IPS-18a (cell line): ENCODE results near the gene ASMT.

Experiments used
- H3K27ac ChIP-seq: one replicate; pipeline ENCODE4 v1.5.1; 2013; ENCODE audit warnings: low read length
- H3K27me3 ChIP-seq: one replicate; pipeline ENCODE4 v1.6.1; 2013; ENCODE audit warnings: mild to moderate bottlenecking, low read length; ENCODE audit not compliant: control insufficient read depth, insufficient read depth
- H3K36me3 ChIP-seq: one replicate; pipeline ENCODE4 v1.6.1; 2013; ENCODE audit warnings: low read depth, low read length; ENCODE audit not compliant: control insufficient read depth
- H3K4me1 ChIP-seq: one replicate; pipeline ENCODE4 v1.6.1; 2013; ENCODE audit warnings: low read depth, low read length; ENCODE audit not compliant: control insufficient read depth
- H3K4me3 ChIP-seq: one replicate; pipeline ENCODE4 v1.5.1; 2013; ENCODE audit warnings: low read length
- H3K9ac ChIP-seq: one replicate; pipeline ENCODE4 v1.6.1; 2013; ENCODE audit warnings: mild to moderate bottlenecking, low read length, moderate library complexity
- H3K9me3 ChIP-seq: one replicate; pipeline ENCODE4 v1.6.1; 2013; ENCODE audit warnings: low read depth, low read length; ENCODE audit not compliant: control insufficient read depth

ASMT gene

GRCh38 chrX:1591102-1591862 is 23.6 kb upstream of the ASMT start, which contains the start of gene AKAP17A:
Gene AKAP17A (plus strand): TSS chrX:1591604. CDS start chrX:1593463, 1,859 bp downstream.
- H3K9me3 ChIP-seq, result no peaks in the 10 kb centered on the region
- H3K27ac ChIP-seq, result no peak within 1 kb of the TSS
- no peaks in the 10 kb centered on the region for H3K4me1 ChIP-seq

GRCh38 chrX:1591863-1592469 is 22.9 kb upstream of the ASMT start:
- H3K27me3 ChIP-seq, result no peaks in the 10 kb centered on the region
- no peaks in the 10 kb centered on the region for H3K9me3 ChIP-seq
- H3K9ac ChIP-seq, result peak overlapping the region; percentile 69
- H3K4me1 ChIP-seq, result no peaks in the 10 kb centered on the region
- no peak overlapping the region for H3K27ac ChIP-seq
- peaks cover 27% of the 10 kb centered on the region for H3K36me3 ChIP-seq
- H3K4me3 ChIP-seq, result peak overlapping the region; percentile 81

More at GRCh38 chrX:1591102-1591862, 23.6 kb upstream of the ASMT start, which contains the start of gene AKAP17A:
- Histone ChIP-seq H3K36me3 (peaks cover 26% of the 10 kb centered on the region), H3K27me3 (no peaks in the 10 kb centered on the region), H3K4me3 (peak within 1 kb of the TSS; percentile 81), H3K9ac (peak within 1 kb of the TSS; percentile 69)

GRCh38 chrX:1592470-1593142 is 22.3 kb upstream of the ASMT start:
- H3K36me3 ChIP-seq, result peaks cover 34% of the 10 kb centered on the region
- peak overlapping the region; percentile 69 for H3K9ac ChIP-seq
- H3K27ac ChIP-seq, result no peak overlapping the region
- H3K4me3 ChIP-seq, result peak overlapping the region; percentile 81
- H3K4me1 ChIP-seq, result no peaks in the 10 kb centered on the region
- H3K27me3 ChIP-seq, result no peaks in the 10 kb centered on the region
- no peaks in the 10 kb centered on the region for H3K9me3 ChIP-seq

GRCh38 chrX:1593286-1594271 is 21.3 kb upstream of the ASMT start:
- H3K9ac ChIP-seq, result no peak overlapping the region
- H3K9me3 ChIP-seq, result no peaks in the 10 kb centered on the region
- peaks cover 44% of the 10 kb centered on the region for H3K36me3 ChIP-seq
- peak overlapping the region; percentile 81 for H3K4me3 ChIP-seq
- no peaks in the 10 kb centered on the region for H3K4me1 ChIP-seq
- H3K27ac ChIP-seq, result no peak overlapping the region
- H3K27me3 ChIP-seq, result no peaks in the 10 kb centered on the region

GRCh38 chrX:1595711-1596060 is 19.2 kb upstream of the ASMT start:
- Histone ChIP-seq H3K36me3 (peaks cover 65% of the 10 kb centered on the region), H3K4me1 (no peaks in the 10 kb centered on the region), H3K27me3 (no peaks in the 10 kb centered on the region), H3K9me3 (no peaks in the 10 kb centered on the region), H3K27ac (no peak overlapping the region), H3K9ac (no peak overlapping the region), H3K4me3 (no peak overlapping the region)

GRCh38 chrX:1596676-1597344 is 18.0 kb upstream of the ASMT start:
- Histone ChIP-seq H3K9ac (no peak overlapping the region), H3K4me1 (no peaks in the 10 kb centered on the region), H3K27ac (no peak overlapping the region), H3K36me3 (peaks cover 76% of the 10 kb centered on the region), H3K27me3 (no peaks in the 10 kb centered on the region), H3K4me3 (no peak overlapping the region), H3K9me3 (no peaks in the 10 kb centered on the region)

- Histone ChIP-seq H3K27me3 (no peaks in the 10 kb centered on the region), H3K36me3 (peaks cover 83% of the 10 kb centered on the region), H3K9ac (no peak overlapping the region), H3K4me1 (no peaks in the 10 kb centered on the region), H3K27ac (no peak overlapping the region), H3K4me3 (no peak overlapping the region), H3K9me3 (no peaks in the 10 kb centered on the region)
Measured at GRCh38 chrX:1597345-1598020, 17.4 kb upstream of the ASMT start.

GRCh38 chrX:1598021-1598875 is 16.6 kb upstream of the ASMT start:
- Histone ChIP-seq H3K9me3 (no peaks in the 10 kb centered on the region), H3K9ac (no peak overlapping the region), H3K27ac (no peak overlapping the region)

GRCh38 chrX:1598876-1599790 is 15.7 kb upstream of the ASMT start:
- H3K9ac ChIP-seq, result no peak overlapping the region
- H3K27me3 ChIP-seq, result no peaks in the 10 kb centered on the region
- no peaks in the 10 kb centered on the region for H3K9me3 ChIP-seq
- H3K4me3 ChIP-seq, result no peak overlapping the region
- no peak overlapping the region for H3K27ac ChIP-seq
- H3K36me3 ChIP-seq, result peaks cover 80% of the 10 kb centered on the region
- H3K4me1 ChIP-seq, result no peaks in the 10 kb centered on the region

More at GRCh38 chrX:1598021-1598875, 16.6 kb upstream of the ASMT start:
- Histone ChIP-seq H3K4me3 (no peak overlapping the region), H3K27me3 (no peaks in the 10 kb centered on the region), H3K4me1 (no peaks in the 10 kb centered on the region), H3K36me3 (peaks cover 86% of the 10 kb centered on the region)
